Esophagus muscularis mucosa (tissue), 4 donors: ENCODE data around the gene FADS6. TPM values are rescaled to one million over a fixed set of nuclear protein-coding genes. Genes with fewer than 3 reads are reported as not detected.
A peak's percentile ranks its signal among the peaks of the same experiment; 100 is the strongest.
"Not testable (repeated sequence)": the region's sequence is repeated elsewhere in the genome, so short reads cannot be mapped to it uniquely, and the experiment has no call there.

ENCODE experiments used
- DNase-seq: peaks from one replicate; pipeline ENCODE4 v3.0.0-alpha.2; 2017; ENCODE audit errors: extremely low spot score
- H3K27ac ChIP-seq, 4 donors: fragments of 200-600 bp; sonication (generic); replicated peaks in 1 of 4; 1 replicate in 3 of 4; 2 replicates in 1 of 4; pipeline ENCODE4 v1.5.1; 2016 to 2019; ENCODE audit warnings: mild to moderate bottlenecking in 1 of 4
- H3K27me3 ChIP-seq, 4 donors: fragments of 200-600 bp; sonication (generic); one replicate each; pipeline versions ENCODE4 v1.5.1 to v1.6.0; 2016 to 2019
- H3K36me3 ChIP-seq, 4 donors: fragments of 200-600 bp; sonication (generic); one replicate each; pipeline ENCODE4 v1.5.1; 2016 to 2019
- H3K4me1 ChIP-seq, 4 donors: fragments of 200-600 bp; sonication (generic); one replicate each; pipeline ENCODE4 v1.5.1; 2016 to 2019
- H3K4me3 ChIP-seq, 4 donors: fragments of 200-600 bp; sonication (generic); 1 replicate in 2 of 4; 2 replicates in 2 of 4; pipeline ENCODE4 v1.5.1; 2016 to 2019; ENCODE audit warnings: mild to moderate bottlenecking in 4 of 4, moderate library complexity in 1 of 4
- H3K9me3 ChIP-seq, 4 donors: fragments of 200-600 bp; sonication (generic); 1 replicate in 3 of 4; 2 replicates in 1 of 4; pipeline ENCODE4 v1.5.1; 2016 to 2019
- CTCF ChIP-seq, 3 experiments: fragments of 200-600 bp in 2 of 3; fragments of 450-650 bp in 1 of 3; sonication (generic) in 2 of 3; IDR thresholded peaks; one replicate each; pipeline ENCODE4 v1.5.1; 2017 to 2019; ENCODE audit warnings: antibody characterized with exemption in 3 of 3, mild to moderate bottlenecking in 2 of 3, moderate library complexity in 1 of 3
- EP300 ChIP-seq: sonication (generic); formaldehyde crosslinking; IDR thresholded peaks from one replicate; pipeline ENCODE4 v1.6.1; 2017; ENCODE audit warnings: antibody characterized with exemption
- POLR2A ChIP-seq: fragments of 450-650 bp; IDR thresholded peaks from one replicate; pipeline ENCODE4 v1.6.1; 2017; ENCODE audit warnings: antibody characterized with exemption, moderate library complexity, mild to moderate bottlenecking, low read depth
- POLR2AphosphoS5 ChIP-seq, 2 donors: sonication (generic); formaldehyde crosslinking; IDR thresholded peaks; one replicate each; pipeline ENCODE4 v1.6.1; 2017; ENCODE audit warnings: antibody characterized with exemption in 2 of 2
- WGBS: methylation state at CpG from one replicate; pipeline ENCODE4 v1.1.5; 2018; 5-methylcytosine and 5-hydroxymethylcytosine counted together
- intact Hi-C: fragments of 100-400 bp; cut with DNase I; formaldehyde crosslinking; loops from one replicate; pipeline ENCODE4 v1.15.1; 2023
- total RNA-seq, 4 donors: library from RNA; depleted of rRNA; stranded (reverse); fragments of >200 nt; gene quantifications; one replicate each; pipeline versions ENCODE4 v1.1.0 to v1.2.1, GENCODE V29; 2016

Gene FADS6
- total RNA-seq, 4 donors from 2014 or later: 0.33 TPM; not detected in 3

- TF ChIP-seq POLR2AphosphoS5 (IDR thresholded peaks at IDR 0.05) (no peak), POLR2A (no peak), CTCF (IDR thresholded peaks at IDR 0.05) (no peak), EP300 (no peak)
- no peaks in the 10 kb centered on the region for H3K36me3 ChIP-seq
- WGBS: 76% methylated on average over 11 of the region's 11 CpGs
- H3K4me1 ChIP-seq: peaks cover 16 to 27% (median 18%) of the 10 kb centered on the region in 4 donors
- H3K27me3 ChIP-seq: no peaks in the 10 kb centered on the region
- H3K9me3 ChIP-seq: no peaks in the 10 kb centered on the region
- H3K4me3 ChIP-seq: peak overlapping the region in 2 of 4 donors; percentile 62 to 69
- no peak for DNase-seq
- intact Hi-C loops: loop anchor here (10.0 kb wide), 1 partner anchor 417 kb away; no protein-coding TSS in a partner anchor
- H3K27ac ChIP-seq: no peak overlapping the region
These were observed 21.9 kb downstream of the FADS6 start for GRCh38 chr17:74871356-74872076.

GRCh38 chr17:74870512-74870911 lies 22.9 kb downstream of the FADS6 start:
- intact Hi-C loops: loop anchor here (10.0 kb wide), 1 partner anchor 416 kb away; no protein-coding TSS in a partner anchor
- WGBS: 82% methylated on average over 3 of the region's 3 CpGs
- no peak overlapping the region for H3K27ac ChIP-seq
- no peaks in the 10 kb centered on the region for H3K27me3 ChIP-seq
- no peak overlapping the region for H3K4me3 ChIP-seq
- no peak for DNase-seq
- TF ChIP-seq POLR2AphosphoS5 (IDR thresholded peaks at IDR 0.05) (no peak), EP300 (no peak), POLR2A (no peak), CTCF (IDR thresholded peaks at IDR 0.05) (no peak)
- peaks cover 16 to 27% (median 18%) of the 10 kb centered on the region in 4 donors for H3K4me1 ChIP-seq
- H3K9me3 ChIP-seq: no peaks in the 10 kb centered on the region
- no peaks in the 10 kb centered on the region for H3K36me3 ChIP-seq

- H3K27me3 ChIP-seq, H3K9me3 ChIP-seq, H3K4me3 ChIP-seq, H3K36me3 ChIP-seq, DNase-seq, H3K27ac ChIP-seq: not testable (repeated sequence)
- peaks cover 16 to 27% (median 18%) of the 10 kb centered on the region in 4 donors for H3K4me1 ChIP-seq
- WGBS: 97% methylated on average over 5 of the region's 9 CpGs
- intact Hi-C loops: loop anchor here (10.0 kb wide), 1 partner anchor 415 kb away; no protein-coding TSS in a partner anchor
These were observed 23.4 kb downstream of the FADS6 start for GRCh38 chr17:74870028-74870427.

GRCh38 chr17:74868908-74869255 lies 24.6 kb downstream of the FADS6 start:
- Histone ChIP-seq H3K9me3 (no peaks in the 10 kb centered on the region), H3K27ac (no peak overlapping the region), H3K36me3 (no peaks in the 10 kb centered on the region), H3K27me3 (peaks cover 0 to 4% (median 0%) of the 10 kb centered on the region in 4 donors), H3K4me1 (peaks cover 12 to 29% (median 19%) of the 10 kb centered on the region in 4 donors), H3K4me3 (no peak overlapping the region)
- 93% methylated on average over 5 of the region's 6 CpGs for WGBS
- no peak for DNase-seq
- no peak for TF ChIP-seq POLR2AphosphoS5 (IDR thresholded peaks at IDR 0.05)
- no peak for TF ChIP-seq POLR2A
- TF ChIP-seq CTCF (IDR thresholded peaks at IDR 0.05): no peak
- no peak for TF ChIP-seq EP300
- intact Hi-C loops: no loop called here

DNA sequence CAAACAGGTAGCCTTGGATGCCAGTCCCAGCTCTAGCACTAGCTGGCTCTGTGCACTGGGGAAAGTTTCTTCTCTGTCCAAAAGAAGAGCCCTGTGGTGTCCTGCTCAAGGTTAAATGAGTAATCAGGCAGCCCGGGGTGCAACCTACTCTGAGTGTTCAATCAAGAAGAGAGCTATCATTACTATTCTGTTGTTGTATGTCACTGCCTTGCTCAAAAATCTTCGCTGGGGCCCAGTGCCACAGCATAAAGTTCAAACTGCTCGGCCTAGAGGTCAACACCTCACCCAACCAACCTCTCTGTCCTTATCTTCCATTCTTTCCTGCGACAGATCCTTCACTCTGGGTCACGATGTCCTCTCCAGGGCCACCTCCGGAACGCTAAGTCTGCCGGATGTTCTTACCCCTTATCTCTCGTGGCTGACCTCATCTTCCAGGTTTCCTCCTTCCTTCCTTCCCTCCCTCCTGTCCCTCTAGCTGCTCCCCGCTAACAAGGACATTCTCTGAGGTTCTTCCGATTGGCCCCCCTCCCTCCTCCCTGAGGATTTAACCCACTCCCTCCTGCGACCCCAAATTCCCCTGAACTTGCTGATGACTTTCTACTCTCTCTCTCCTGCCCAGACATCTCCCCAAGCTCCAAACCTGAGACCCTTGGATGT lies 25.1 kb downstream of the FADS6 start:
- Histone ChIP-seq H3K27ac (no peak overlapping the region), H3K36me3 (no peaks in the 10 kb centered on the region), H3K27me3 (peaks cover 0 to 5% (median 0%) of the 10 kb centered on the region in 4 donors), H3K4me1 (peaks cover 10 to 26% (median 16%) of the 10 kb centered on the region in 4 donors), H3K4me3 (no peak overlapping the region), H3K9me3 (no peaks in the 10 kb centered on the region)
- no peak for TF ChIP-seq EP300
- no peak for TF ChIP-seq POLR2AphosphoS5 (IDR thresholded peaks at IDR 0.05)
- TF ChIP-seq POLR2A: no peak
- TF ChIP-seq CTCF (IDR thresholded peaks at IDR 0.05): no peak
- no peak for DNase-seq
- 72% methylated on average over 12 of the region's 12 CpGs for WGBS
- intact Hi-C loops: no loop called here
